Hair follicle dermal papilla cell (primary cell): ENCODE measurements around the gene CDYL. TPM values are rescaled to one million over a fixed set of nuclear protein-coding genes. Genes with fewer than 3 reads are reported as not detected.

Source experiments
- total RNA-seq: library from RNA; depleted of rRNA; stranded (reverse); fragments of >200 nt; gene quantifications from 2 replicates; pipeline ENCODE4 v1.2.3, GENCODE V29; 2012

CDYL gene
- 110 and 129 TPM in 2 replicates for total RNA-seq

GRCh38 chr6:4776131-4776492 lies at the start of gene CDYL:
Gene CDYL (plus strand): TSS chr6:4776404. CDS start chr6:4776784, 380 bp downstream.

GRCh38 chr6:5003604-5004372 lies 227.6 kb downstream of the CDYL start, which contains the start of gene RPP40:
Gene RPP40 (minus strand): TSS chr6:5004037. CDS start chr6:5004002, 35 bp downstream.

Other genes starting within 250 kb of the CDYL start
- gene RPP40, start 227.6 kb downstream of the CDYL start, total RNA-seq: 7.0 and 9.2 TPM in 2 replicates